SK-N-SH (cell line): ENCODE results near the gene C19orf12. TPM values are rescaled to one million over a fixed set of nuclear protein-coding genes. Genes with fewer than 3 reads are reported as not detected.

Experiments
- CTCF ChIA-PET: fragments of 300-600, 350-600 bp; formaldehyde crosslinking; extraction: SDS; loops from one replicate; lab custom pipeline; 2021; lab: Yijun Ruan, JAX
- POLR2A ChIA-PET: fragments of 350-600 bp; sonication (Branson Sonifier 250); formaldehyde crosslinking; extraction: SDS; loops from one replicate; lab custom pipeline; 2020; ENCODE audit warnings: antibody characterized with exemption, inconsistent platforms; lab: Yijun Ruan, JAX
- DNase-seq: peaks from one replicate; pipeline ENCODE4 v3.0.0; 2012
- H2AFZ ChIP-seq: fragments of 200-600 bp; sonication (generic); 2 replicates; pipeline ENCODE4 v1.8.1; 2016; ENCODE audit warnings: antibody characterized with exemption, mild to moderate bottlenecking, low read depth
- H3F3A ChIP-seq: fragments of 200-600 bp; sonication (generic); replicated peaks from 2 replicates; pipeline ENCODE3; 2016; ENCODE audit warnings: antibody characterized with exemption, mild to moderate bottlenecking; ENCODE audit not compliant: insufficient read depth
- H3K27ac ChIP-seq, 2 experiments: fragments of 200-500 bp in 1 of 2; fragments of 200-600 bp in 1 of 2; sonication (Bioruptor generic) in 1 of 2; sonication (generic), shearing (Covaris generic) in 1 of 2; 2 replicates each; pipeline versions ENCODE4 v1.5.1 to v1.6.1; 2014 to 2016; ENCODE audit warnings: low read depth in 2 of 2, inconsistent platforms in 1 of 2, low read length in 1 of 2, mild to moderate bottlenecking in 1 of 2, mixed read lengths in 1 of 2
- H3K27me3 ChIP-seq: fragments of 200-600 bp; sonication (generic), shearing (Covaris generic); 2 replicates; pipeline ENCODE4 v1.6.1; 2016; ENCODE audit warnings: mixed run types; ENCODE audit not compliant: insufficient read depth
- H3K36me3 ChIP-seq, 2 experiments: fragments of 200-500 bp in 1 of 2; fragments of 200-600 bp in 1 of 2; sonication (Bioruptor generic) in 1 of 2; sonication (generic) in 1 of 2; replicated peaks in 1 of 2; 2 replicates each; pipeline versions ENCODE3 to v1.5.1; 2014 to 2016; ENCODE audit warnings: low read length in 1 of 2, mild to moderate bottlenecking in 1 of 2; ENCODE audit not compliant: insufficient read depth in 2 of 2, control insufficient read depth in 1 of 2
- H3K4me1 ChIP-seq, 2 experiments: fragments of 200-500 bp in 1 of 2; fragments of 200-600 bp in 1 of 2; sonication (Bioruptor generic) in 1 of 2; sonication (generic), shearing (Covaris generic) in 1 of 2; 2 replicates each; pipeline versions ENCODE4 v1.5.1 to v1.6.1; 2014 to 2016; ENCODE audit warnings: low read depth in 1 of 2, low read length in 1 of 2, mixed run types in 1 of 2; ENCODE audit not compliant: insufficient read depth in 2 of 2, control insufficient read depth in 1 of 2
- H3K4me2 ChIP-seq: fragments of 200-600 bp; sonication (generic), shearing (Covaris generic); 2 replicates; pipeline ENCODE4 v1.6.1; 2017; ENCODE audit warnings: mixed run types
- H3K4me3 ChIP-seq, 2 experiments: fragments of 200-500 bp in 1 of 2; fragments of 200-600 bp in 1 of 2; sonication (Bioruptor generic) in 1 of 2; sonication (generic), shearing (Covaris generic) in 1 of 2; 2 replicates each; pipeline versions ENCODE4 v1.5.1 to v1.8.1; 2014 to 2016; ENCODE audit warnings: low read depth in 2 of 2, inconsistent platforms in 1 of 2, low read length in 1 of 2, mild to moderate bottlenecking in 1 of 2, mixed read lengths in 1 of 2, moderate library complexity in 1 of 2
- H3K79me2 ChIP-seq: fragments of 200-600 bp; sonication (generic); 2 replicates; pipeline ENCODE4 v1.8.1; 2017; ENCODE audit warnings: mild to moderate bottlenecking; ENCODE audit not compliant: insufficient read depth
- H3K9ac ChIP-seq: fragments of 200-600 bp; sonication (generic); 2 replicates; pipeline ENCODE4 v1.6.1; 2017; ENCODE audit warnings: mixed run types
- H3K9me2 ChIP-seq: fragments of 200-600 bp; sonication (generic); 2 replicates; pipeline ENCODE4 v1.6.1; 2017; ENCODE audit warnings: mixed run types
- H3K9me3 ChIP-seq: fragments of 200-600 bp; sonication (generic); 2 replicates; pipeline ENCODE4 v1.6.1; 2017; ENCODE audit warnings: mixed run types, mild to moderate bottlenecking, moderate library complexity
- H4K20me1 ChIP-seq: fragments of 200-600 bp; sonication (generic); 2 replicates; pipeline ENCODE4 v1.6.1; 2017; ENCODE audit warnings: mild to moderate bottlenecking, mixed run types; ENCODE audit not compliant: insufficient read depth
- EP300 ChIP-seq, 2 experiments: IDR thresholded peaks; 2 replicates each; pipeline versions ENCODE4 v1.4.0 to v1.6.1; 2012; ENCODE audit warnings: borderline replicate concordance in 1 of 2, low read depth in 1 of 2, low read length in 1 of 2
- FOXJ3 ChIP-seq: sonication (generic); formaldehyde crosslinking; IDR thresholded peaks from 2 replicates; pipeline ENCODE4 v1.5.1; 2020; ENCODE audit warnings: mild to moderate bottlenecking, missing genetic modification reagents
- GABPA ChIP-seq: IDR thresholded peaks from 2 replicates; pipeline ENCODE4 v1.4.0; 2012; ENCODE audit warnings: low read depth, mild to moderate bottlenecking
- GATA2 ChIP-seq: sonication (generic); formaldehyde crosslinking; IDR thresholded peaks from 2 replicates; pipeline ENCODE4 v1.5.0; 2020; ENCODE audit warnings: mild to moderate bottlenecking, missing genetic modification reagents
- JUND ChIP-seq: IDR thresholded peaks from 2 replicates; pipeline ENCODE4 v1.4.0; 2012
- MEF2A ChIP-seq: IDR thresholded peaks from 2 replicates; pipeline ENCODE4 v1.4.0; 2012; ENCODE audit warnings: low read depth, borderline replicate concordance
- NRF1 ChIP-seq: IDR thresholded peaks from 2 replicates; pipeline ENCODE4 v1.6.1; 2012; ENCODE audit warnings: low read depth, mild to moderate bottlenecking, low read length
- RAD21 ChIP-seq: IDR thresholded peaks from 2 replicates; pipeline ENCODE4 v1.6.1; 2012; ENCODE audit warnings: mild to moderate bottlenecking, low read length
- RCOR1 ChIP-seq: fragments of 150-350 bp; IDR thresholded peaks from 2 replicates; pipeline ENCODE4 v1.6.1; 2017; ENCODE audit warnings: antibody characterized with exemption, low read length
- RFX5 ChIP-seq: IDR thresholded peaks from 2 replicates; pipeline ENCODE4 v1.6.1; 2012; ENCODE audit warnings: mild to moderate bottlenecking, improper control_type of control experiment, low read length
- RXRA ChIP-seq: IDR thresholded peaks from 2 replicates; pipeline ENCODE4 v1.4.0; 2012; ENCODE audit warnings: low read depth, mild to moderate bottlenecking, borderline replicate concordance
- YY1 ChIP-seq: IDR thresholded peaks from 2 replicates; pipeline ENCODE4 v1.4.0; 2012; ENCODE audit warnings: low read depth, mild to moderate bottlenecking
- WGBS: methylation state at CpG from one replicate; pipeline ENCODE4 v1.1.6; 2017; ENCODE audit warnings: low lambda C conversion rate; 5-methylcytosine and 5-hydroxymethylcytosine counted together
- polyA plus RNA-seq, 3 experiments: library from polyadenylated mRNA; depleted of rRNA; stranded (reverse); fragments of >200 nt; gene quantifications; 2 replicates each; pipeline ENCODE4 v1.2.3, GENCODE V29; 2012
- TF ChIP-seq, protein P1 (sequence below): fragments of 150-350 bp; IDR thresholded peaks from 2 replicates; pipeline ENCODE4 v1.6.1; 2017; ENCODE audit warnings: antibody characterized with exemption, low read length, low read depth, borderline replicate concordance
- TF ChIP-seq, protein P2 (sequence below): IDR thresholded peaks from 2 replicates; pipeline ENCODE4 v1.4.0; 2012; ENCODE audit warnings: low read depth, borderline replicate concordance
- TF ChIP-seq, protein P3 (sequence below): IDR thresholded peaks from 2 replicates; pipeline ENCODE4; 2012

The C19orf12 gene
- polyA plus RNA-seq, 1 of the 3 experiments (the other 2 are of a cell fraction), result 30.5 TPM

DNA sequence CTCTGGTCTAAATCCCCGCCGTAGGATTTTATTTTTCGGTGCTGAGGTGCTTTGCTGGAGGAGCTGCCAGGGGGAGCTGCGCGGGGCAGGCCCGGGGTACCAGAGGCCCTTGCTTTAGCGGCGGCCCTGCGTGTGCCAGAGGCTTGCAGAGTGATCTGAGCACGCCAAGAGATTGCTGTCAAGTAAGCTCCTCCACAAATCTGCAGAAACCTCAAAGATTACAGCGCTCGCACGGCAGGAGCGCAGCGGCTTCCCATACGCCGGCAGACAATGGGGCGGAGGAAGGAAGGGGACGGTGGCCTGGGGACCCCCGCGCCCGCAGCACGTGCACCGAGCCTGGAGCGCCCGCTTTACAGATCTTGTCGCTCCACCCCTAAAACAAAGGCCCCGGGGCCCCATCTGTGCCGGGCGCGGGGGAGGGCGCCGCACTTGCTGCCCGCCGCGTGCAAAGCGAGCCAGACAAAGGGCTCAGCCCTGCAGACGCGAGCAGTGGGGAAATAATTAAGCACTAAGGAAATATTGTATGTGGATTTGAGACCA lies 9.1 kb upstream of the C19orf12 start:
- Histone ChIP-seq H3K4me2 (no peak overlapping the region), H4K20me1 (no peaks in the 10 kb centered on the region), H3K79me2 (no peaks in the 10 kb centered on the region), H3K27ac (no peak overlapping the region), H3K9me2 (no peaks in the 10 kb centered on the region), H3K9me3 (no peaks in the 10 kb centered on the region), H3K4me3 (no peak overlapping the region), H2AFZ (no peak overlapping the region), H3F3A (no peaks in the 10 kb centered on the region), H3K36me3 (no peaks in the 10 kb centered on the region), H3K4me1 (no peaks in the 10 kb centered on the region; a peak in 1 of 4 replicates), H3K9ac (no peak overlapping the region), H3K27me3 (no peaks in the 10 kb centered on the region; the same call in 1 of the 2 replicates)
- WGBS, result 78% methylated on average over 38 of the region's 39 CpGs
- no peak for DNase-seq
- ChIA-PET POLR2A (no interaction called here), CTCF (interaction anchor here (1.2 to 7.9 kb wide), 3 partner anchors 7 to 149 kb away, joined by 4 to 94 read pairs (median 19); partner anchors contain the start of gene C19orf12)
- TF ChIP-seq, protein P1, sequence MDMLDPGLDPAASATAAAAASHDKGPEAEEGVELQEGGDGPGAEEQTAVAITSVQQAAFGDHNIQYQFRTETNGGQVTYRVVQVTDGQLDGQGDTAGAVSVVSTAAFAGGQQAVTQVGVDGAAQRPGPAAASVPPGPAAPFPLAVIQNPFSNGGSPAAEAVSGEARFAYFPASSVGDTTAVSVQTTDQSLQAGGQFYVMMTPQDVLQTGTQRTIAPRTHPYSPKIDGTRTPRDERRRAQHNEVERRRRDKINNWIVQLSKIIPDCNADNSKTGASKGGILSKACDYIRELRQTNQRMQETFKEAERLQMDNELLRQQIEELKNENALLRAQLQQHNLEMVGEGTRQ, result no peak
- no peak for TF ChIP-seq RFX5

DNA sequence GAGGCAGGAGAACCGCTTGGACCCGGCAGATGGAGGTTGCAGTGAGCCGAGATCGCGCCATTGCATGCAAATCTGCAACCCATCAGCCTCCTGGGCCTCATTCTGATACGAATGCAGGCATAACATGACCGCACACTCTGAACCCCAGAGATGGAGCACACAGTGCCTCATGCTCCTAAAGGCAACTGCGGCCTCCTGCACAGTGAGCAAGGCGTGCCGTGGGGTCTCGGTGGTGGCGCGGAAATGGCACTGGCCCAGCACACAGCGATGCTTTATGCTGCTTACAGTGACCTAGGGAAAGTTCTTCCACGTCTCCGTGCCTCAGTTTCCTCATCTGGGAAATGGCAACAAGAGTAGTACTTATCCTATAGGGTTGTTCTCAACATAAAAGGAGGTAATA lies 2.0 kb upstream of the C19orf12 start:
- H3K4me1 ChIP-seq, result peaks cover 7 to 20% of the 10 kb centered on the region in 2 experiments; a peak in 2 of 4 replicates
- H3K79me2 ChIP-seq, result peaks cover 37% of the 10 kb centered on the region
- H3K9ac ChIP-seq, result no peak overlapping the region
- TF ChIP-seq, protein P2, sequence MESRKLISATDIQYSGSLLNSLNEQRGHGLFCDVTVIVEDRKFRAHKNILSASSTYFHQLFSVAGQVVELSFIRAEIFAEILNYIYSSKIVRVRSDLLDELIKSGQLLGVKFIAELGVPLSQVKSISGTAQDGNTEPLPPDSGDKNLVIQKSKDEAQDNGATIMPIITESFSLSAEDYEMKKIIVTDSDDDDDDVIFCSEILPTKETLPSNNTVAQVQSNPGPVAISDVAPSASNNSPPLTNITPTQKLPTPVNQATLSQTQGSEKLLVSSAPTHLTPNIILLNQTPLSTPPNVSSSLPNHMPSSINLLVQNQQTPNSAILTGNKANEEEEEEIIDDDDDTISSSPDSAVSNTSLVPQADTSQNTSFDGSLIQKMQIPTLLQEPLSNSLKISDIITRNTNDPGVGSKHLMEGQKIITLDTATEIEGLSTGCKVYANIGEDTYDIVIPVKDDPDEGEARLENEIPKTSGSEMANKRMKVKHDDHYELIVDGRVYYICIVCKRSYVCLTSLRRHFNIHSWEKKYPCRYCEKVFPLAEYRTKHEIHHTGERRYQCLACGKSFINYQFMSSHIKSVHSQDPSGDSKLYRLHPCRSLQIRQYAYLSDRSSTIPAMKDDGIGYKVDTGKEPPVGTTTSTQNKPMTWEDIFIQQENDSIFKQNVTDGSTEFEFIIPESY, result no peak
- TF ChIP-seq FOXJ3 (CRISPR knock-in tag), result no peak
- no peak for TF ChIP-seq RFX5
- no peak for TF ChIP-seq EP300 (IDR thresholded peaks at IDR 0.05; ENCODE audit: borderline replicate concordance in 1 of 2, low read depth in 1 of 2, low read length in 1 of 2)
- no peak for TF ChIP-seq MEF2A
- no peak for TF ChIP-seq RCOR1
- TF ChIP-seq GATA2 (CRISPR knock-in tag), result no peak
- no peak for TF ChIP-seq RAD21
- no peak for TF ChIP-seq RXRA
- no peak for TF ChIP-seq GABPA
- no peak for TF ChIP-seq NRF1
- TF ChIP-seq JUND, result no peak
- TF ChIP-seq, protein P3, sequence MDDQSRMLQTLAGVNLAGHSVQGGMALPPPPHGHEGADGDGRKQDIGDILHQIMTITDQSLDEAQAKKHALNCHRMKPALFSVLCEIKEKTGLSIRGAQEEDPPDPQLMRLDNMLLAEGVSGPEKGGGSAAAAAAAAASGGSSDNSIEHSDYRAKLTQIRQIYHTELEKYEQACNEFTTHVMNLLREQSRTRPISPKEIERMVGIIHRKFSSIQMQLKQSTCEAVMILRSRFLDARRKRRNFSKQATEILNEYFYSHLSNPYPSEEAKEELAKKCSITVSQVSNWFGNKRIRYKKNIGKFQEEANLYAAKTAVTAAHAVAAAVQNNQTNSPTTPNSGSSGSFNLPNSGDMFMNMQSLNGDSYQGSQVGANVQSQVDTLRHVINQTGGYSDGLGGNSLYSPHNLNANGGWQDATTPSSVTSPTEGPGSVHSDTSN, result no peak
- no peak for TF ChIP-seq YY1
- WGBS, result 81% methylated on average over 16 of the region's 16 CpGs
- H4K20me1 ChIP-seq, result no peaks in the 10 kb centered on the region
- H3K9me3 ChIP-seq, result no peaks in the 10 kb centered on the region
- no peak overlapping the region for H3K4me3 ChIP-seq
- no peak overlapping the region; a peak in 1 of 4 replicates for H3K27ac ChIP-seq
- H3K9me2 ChIP-seq, result no peaks in the 10 kb centered on the region
- no peaks in the 10 kb centered on the region for H3K36me3 ChIP-seq
- CTCF ChIA-PET, result interaction anchor here (0.6 to 9.5 kb wide), 53 partner anchors 10 to 941 kb away, joined by 3 to 137 read pairs (median 6); partner anchors contain the start of genes PLEKHF1 and POP4
- peaks cover 10% of the 10 kb centered on the region for H3F3A ChIP-seq
- POLR2A ChIA-PET, result interaction anchor here (0.6 to 3.5 kb wide), 4 partner anchors 22 to 391 kb away, joined by 3 to 28 read pairs (median 10); partner anchors contain the start of gene POP4
- no peak overlapping the region for H3K4me2 ChIP-seq
- no peak for DNase-seq
- no peak overlapping the region for H2AFZ ChIP-seq
- H3K27me3 ChIP-seq, result no peaks in the 10 kb centered on the region
